Loucy (cell line): ENCODE data around the gene ILKAP.

Source experiments
- H2AFZ ChIP-seq: fragments of 200-600 bp; sonication (generic); 2 replicates; pipeline ENCODE4 v1.6.0; 2016; ENCODE audit warnings: antibody characterized with exemption, mild to moderate bottlenecking, low read length, moderate library complexity
- H3F3A ChIP-seq: fragments of 200-600 bp; 2 replicates; pipeline ENCODE4 v1.6.0; 2016; ENCODE audit warnings: antibody characterized with exemption, low read depth, mild to moderate bottlenecking
- H3K27me3 ChIP-seq: fragments of 200-600 bp; sonication (generic); 2 replicates; pipeline ENCODE4 v1.6.1; 2014; ENCODE audit warnings: low read length, mild to moderate bottlenecking; ENCODE audit not compliant: insufficient read depth, poor library complexity, severe bottlenecking
- H3K36me3 ChIP-seq: fragments of 200-600 bp; sonication (generic); 2 replicates; pipeline ENCODE4 v1.6.1; 2016; ENCODE audit warnings: low read length; ENCODE audit not compliant: insufficient read depth
- H3K4me1 ChIP-seq: fragments of 200-600 bp; sonication (generic); 2 replicates; pipeline ENCODE4 v1.5.1; 2014; ENCODE audit warnings: low read length, mild to moderate bottlenecking; ENCODE audit not compliant: insufficient read depth, poor library complexity, severe bottlenecking
- H3K4me2 ChIP-seq: fragments of 200-600 bp; sonication (generic); 2 replicates; pipeline ENCODE4 v1.6.0; 2014; ENCODE audit warnings: antibody characterized with exemption, low read length, low read depth, mild to moderate bottlenecking; ENCODE audit not compliant: poor library complexity, severe bottlenecking
- H3K4me3 ChIP-seq: fragments of 200-600 bp; sonication (generic); 2 replicates; pipeline ENCODE4 v1.5.1; 2014; ENCODE audit warnings: low read length, mild to moderate bottlenecking, mixed read lengths; ENCODE audit not compliant: poor library complexity, severe bottlenecking
- H3K79me2 ChIP-seq: fragments of 200-600 bp; sonication (generic); 2 replicates; pipeline ENCODE4 v1.6.1; 2014; ENCODE audit warnings: low read length; ENCODE audit not compliant: insufficient read depth
- H3K9ac ChIP-seq: fragments of 200-600 bp; sonication (generic); 2 replicates; pipeline ENCODE4 v1.6.0; 2014; ENCODE audit warnings: mild to moderate bottlenecking, low read depth, low read length, moderate library complexity; ENCODE audit not compliant: poor library complexity, severe bottlenecking
- H3K9me2 ChIP-seq: fragments of 200-600 bp; sonication (generic); replicated peaks from 2 replicates; pipeline ENCODE4 v1.6.1; 2016; ENCODE audit warnings: low read depth, low read length, mixed read lengths
- H3K9me3 ChIP-seq: fragments of 200-600 bp; sonication (generic); 2 replicates; pipeline ENCODE4 v1.6.1; 2014; ENCODE audit warnings: mild to moderate bottlenecking, antibody characterized with exemption, low read length, low read depth; ENCODE audit not compliant: insufficient read depth
- H4K20me1 ChIP-seq: fragments of 200-600 bp; sonication (generic); 2 replicates; pipeline ENCODE4 v1.6.0; 2014; ENCODE audit warnings: antibody characterized with exemption, low read length, mild to moderate bottlenecking; ENCODE audit not compliant: insufficient read depth, poor library complexity, severe bottlenecking
- CTCF ChIP-seq: fragments of 200-600 bp; sonication (generic); conservative IDR thresholded peaks from 2 replicates; pipeline ENCODE4 v1.5.1; 2014; ENCODE audit warnings: mild to moderate bottlenecking, antibody characterized with exemption, low read length
- EZH2phosphoT487 ChIP-seq: fragments of 200-600 bp; IDR thresholded peaks from 2 replicates; pipeline ENCODE4 v1.6.1; 2018; ENCODE audit warnings: antibody characterized with exemption, mild to moderate bottlenecking, moderate library complexity, borderline replicate concordance

The ILKAP gene

DNA sequence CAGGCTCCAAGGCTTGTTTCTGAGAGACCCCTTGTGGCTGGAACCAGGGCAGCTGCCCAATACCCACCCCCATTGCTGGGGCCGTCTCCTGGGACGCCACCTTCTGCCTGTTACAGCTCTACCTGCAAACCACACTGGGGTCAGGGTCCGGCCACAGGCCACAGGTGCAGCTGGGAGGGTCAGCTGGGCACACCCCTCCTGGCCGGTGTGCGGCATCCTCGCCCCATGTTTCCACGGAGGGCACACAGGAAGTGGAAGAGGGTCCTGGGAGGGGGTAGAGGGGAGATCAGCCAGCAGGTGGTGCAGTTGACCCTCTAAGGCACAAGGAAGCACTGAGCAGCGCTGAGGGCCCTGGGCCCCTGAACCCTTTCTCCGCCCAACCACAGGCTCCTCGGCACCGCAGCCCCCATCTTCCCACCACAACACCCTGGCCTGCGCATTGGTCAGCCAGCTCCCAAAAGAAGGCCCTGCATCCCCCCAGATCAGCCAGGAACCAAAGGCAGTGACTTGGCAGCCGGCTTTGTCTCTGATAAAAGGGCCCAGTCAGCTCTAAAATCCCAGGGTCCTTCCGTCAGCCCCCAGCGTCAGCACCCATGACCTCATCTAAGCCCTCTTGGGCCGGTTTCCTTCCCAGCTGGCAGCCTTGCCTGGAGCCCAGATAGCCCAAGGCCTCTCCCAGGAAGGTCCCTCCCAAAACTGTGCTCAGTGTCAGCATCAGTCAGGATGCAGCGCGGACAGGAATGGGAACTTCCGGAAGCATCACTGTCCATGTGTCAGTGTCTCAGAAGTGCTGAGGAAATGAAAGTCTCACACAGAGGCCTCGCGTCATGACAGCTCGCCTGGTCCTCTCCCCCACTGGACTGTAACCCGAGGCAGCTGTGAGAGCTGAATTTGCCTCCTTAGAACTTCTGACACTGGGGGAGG is 43.0 kb downstream of the ILKAP start:
- H3K79me2 ChIP-seq: no peaks in the 10 kb centered on the region
- no peaks in the 10 kb centered on the region for H3F3A ChIP-seq
- H3K4me2 ChIP-seq: peak overlapping the region; percentile 67
- no peaks in the 10 kb centered on the region for H3K9me2 ChIP-seq
- H3K9me3 ChIP-seq: no peaks in the 10 kb centered on the region
- H3K9ac ChIP-seq: peak overlapping the region; percentile 47
- H2AFZ ChIP-seq: peak overlapping the region; percentile 88
- TF ChIP-seq CTCF: peak; percentile 90
- no peak for TF ChIP-seq EZH2phosphoT487
- peak overlapping the region; percentile 72 for H3K4me3 ChIP-seq
- H3K36me3 ChIP-seq: no peaks in the 10 kb centered on the region
- H4K20me1 ChIP-seq: no peaks in the 10 kb centered on the region
- no peaks in the 10 kb centered on the region for H3K27me3 ChIP-seq
- peaks cover 14% of the 10 kb centered on the region for H3K4me1 ChIP-seq

GRCh38 chr2:238159661-238160205 is 43.8 kb downstream of the ILKAP start:
- H3K9me2 ChIP-seq: no peaks in the 10 kb centered on the region
- H3K9ac ChIP-seq: peak overlapping the region; percentile 47
- no peaks in the 10 kb centered on the region for H3K36me3 ChIP-seq
- peak overlapping the region; percentile 72 for H3K4me3 ChIP-seq
- H3K79me2 ChIP-seq: no peaks in the 10 kb centered on the region
- H2AFZ ChIP-seq: peak overlapping the region; percentile 88
- peak overlapping the region; percentile 67 for H3K4me2 ChIP-seq
- TF ChIP-seq CTCF (no peak), EZH2phosphoT487 (no peak)
- H3K4me1 ChIP-seq: peaks cover 14% of the 10 kb centered on the region
- H3K9me3 ChIP-seq: no peaks in the 10 kb centered on the region
- H4K20me1 ChIP-seq: no peaks in the 10 kb centered on the region
- H3K27me3 ChIP-seq: no peaks in the 10 kb centered on the region
- H3F3A ChIP-seq: no peaks in the 10 kb centered on the region

DNA sequence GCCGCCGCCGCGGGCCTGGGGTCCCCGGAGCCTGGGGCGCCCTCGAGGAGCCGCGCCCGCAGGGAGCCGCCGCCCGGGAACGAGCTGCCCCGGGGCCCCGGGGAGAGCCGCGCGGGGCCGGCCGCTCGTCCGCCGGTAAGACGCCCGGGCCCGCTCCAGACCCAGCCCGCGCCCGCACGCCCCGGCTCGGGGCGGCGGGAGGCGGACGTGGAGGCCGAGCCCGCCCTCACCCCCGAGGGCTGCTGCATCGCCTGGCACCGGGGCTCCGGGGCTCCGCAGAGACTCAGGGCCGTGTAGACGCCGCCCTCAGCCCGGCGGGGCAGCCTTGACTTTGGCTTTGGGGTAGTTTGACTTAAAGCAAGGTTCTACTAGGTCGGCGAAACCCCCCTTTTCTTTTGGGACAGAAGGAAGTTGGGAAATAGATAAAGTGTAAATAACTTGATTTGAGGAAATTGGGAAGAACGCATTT is 44.4 kb downstream of the ILKAP start:
- Histone ChIP-seq H3K4me2 (peak overlapping the region; percentile 67), H3K9me3 (no peaks in the 10 kb centered on the region), H3K4me1 (peaks cover 14% of the 10 kb centered on the region), H3K27me3 (no peaks in the 10 kb centered on the region), H3K9ac (peak overlapping the region; percentile 47), H4K20me1 (no peaks in the 10 kb centered on the region), H3K9me2 (no peaks in the 10 kb centered on the region), H3K4me3 (peak overlapping the region; percentile 72), H3K36me3 (no peaks in the 10 kb centered on the region), H2AFZ (0 out of 2 replicates have a peak overlapping the region, but pooled peaks have one; percentile 4), H3K79me2 (no peaks in the 10 kb centered on the region), H3F3A (no peaks in the 10 kb centered on the region)
- no peak for TF ChIP-seq EZH2phosphoT487
- TF ChIP-seq CTCF: no peak
